ENCODE data around the gene TMEM91. TPM values are rescaled to one million over a fixed set of nuclear protein-coding genes. Genes with fewer than 3 reads are reported as not detected.

TMEM91 gene
- total RNA-seq, 2 experiments from 2014 or later: 11.4 to 13.0 TPM

- H3K27ac Mint-ChIP-seq: peak overlapping the region; percentile 100
- no peaks in the 10 kb centered on the region for H3K27me3 Mint-ChIP-seq
- H3K4me1 Mint-ChIP-seq: peaks cover 49% of the 10 kb centered on the region
- DNase-seq (peak; percentile 49), ATAC-seq (ENCODE audit: low read depth) (no peak)
- H3K4me3 Mint-ChIP-seq: peak overlapping the region; percentile 90
- POLR2A ChIA-PET: interaction anchor here (0.6 to 6.9 kb wide), 11 partner anchors 9 to 220 kb away, joined by 3 to 64 read pairs (median 4); partner anchors contain the start of genes B9D2, CCDC97 and CEACAM21
- peaks cover 12% of the 10 kb centered on the region for H3K36me3 Mint-ChIP-seq
- no peaks in the 10 kb centered on the region for H3K9me3 Mint-ChIP-seq
These were observed 20.5 kb upstream of the TMEM91 start for GRCh38 chr19:41355802-41356201.

- H3K4me1 Mint-ChIP-seq: peaks cover 47% of the 10 kb centered on the region
- DNase-seq: peak; percentile 54
- H3K9me3 Mint-ChIP-seq: no peaks in the 10 kb centered on the region
- H3K27me3 Mint-ChIP-seq: no peaks in the 10 kb centered on the region
- POLR2A ChIA-PET: interaction anchor here (0.6 to 6.9 kb wide), 10 partner anchors 8 to 409 kb away, joined by 3 to 64 read pairs (median 3); partner anchors contain the start of gene B9D2
- H3K27ac Mint-ChIP-seq: peak overlapping the region; percentile 100
- ATAC-seq (ENCODE audit: low read depth): peak; percentile 22
- peak overlapping the region; percentile 90 for H3K4me3 Mint-ChIP-seq
- H3K36me3 Mint-ChIP-seq: peaks cover 6% of the 10 kb centered on the region
These were observed 19.2 kb upstream of the TMEM91 start for GRCh38 chr19:41356984-41357739.

DNA sequence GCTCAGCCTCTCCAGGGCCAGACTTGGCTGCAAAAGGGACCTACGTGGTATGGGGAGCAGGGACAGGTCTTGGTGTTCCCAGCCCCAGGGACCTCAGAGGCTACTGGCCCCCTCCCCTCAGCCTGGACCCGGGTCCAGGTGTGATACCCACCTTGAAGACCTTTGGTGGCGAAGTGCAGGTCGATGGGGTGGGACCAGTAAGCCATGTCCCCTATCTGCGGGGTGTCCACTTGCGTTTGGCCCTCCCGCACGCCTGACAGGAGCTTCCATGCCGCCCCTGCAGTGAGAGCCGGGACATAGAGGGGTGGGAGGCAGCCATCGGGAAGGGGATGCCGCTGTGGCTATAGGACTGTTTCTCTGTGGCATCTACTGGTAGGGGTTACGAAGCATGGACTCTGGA is 18.6 kb upstream of the TMEM91 start:
- Mint-ChIP-seq H3K9me3 (no peaks in the 10 kb centered on the region), H3K27me3 (no peaks in the 10 kb centered on the region), H3K27ac (peak overlapping the region; percentile 100), H3K36me3 (peaks cover 10% of the 10 kb centered on the region), H3K4me3 (peak overlapping the region; percentile 90), H3K4me1 (peaks cover 52% of the 10 kb centered on the region)
- POLR2A ChIA-PET: interaction anchor here (0.9 to 2.6 kb wide), 8 partner anchors 8 to 174 kb away, joined by 3 to 8 read pairs (median 3); no protein-coding TSS in a partner anchor
- no peak for DNase-seq
- ATAC-seq (ENCODE audit: low read depth): no peak

DNA sequence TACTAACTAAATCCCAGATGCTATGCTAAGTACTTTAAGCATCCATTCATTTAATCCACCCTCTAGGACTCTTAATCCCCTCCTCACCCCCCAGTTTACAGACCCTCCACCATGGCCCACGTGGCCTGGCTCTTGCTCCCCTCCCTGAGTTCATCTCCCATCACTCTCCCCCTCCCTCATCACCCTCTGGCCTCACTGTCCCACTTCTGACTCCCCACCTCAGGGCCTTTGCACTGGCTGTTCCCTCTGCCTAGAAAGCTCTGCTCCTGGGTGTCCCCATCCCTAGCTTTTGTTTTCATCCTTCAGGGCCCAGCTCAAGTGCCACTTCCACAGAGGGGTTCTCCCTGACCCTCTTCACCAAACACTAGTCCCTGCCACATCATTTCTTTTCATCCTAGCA is 16.6 kb upstream of the TMEM91 start:
- Mint-ChIP-seq H3K9me3 (no peaks in the 10 kb centered on the region), H3K27ac (peak overlapping the region; percentile 58), H3K27me3 (no peaks in the 10 kb centered on the region), H3K4me1 (peaks cover 55% of the 10 kb centered on the region), H3K4me3 (no peak overlapping the region), H3K36me3 (peaks cover 8% of the 10 kb centered on the region)
- POLR2A ChIA-PET: interaction anchor here (0.6 to 1.0 kb wide), 2 partner anchors 24 to 155 kb away, joined by 3 read pairs; no protein-coding TSS in a partner anchor
- DNase-seq (no peak), ATAC-seq (ENCODE audit: low read depth) (no peak)

- peak overlapping the region; percentile 99 for H3K27ac Mint-ChIP-seq
- H3K36me3 Mint-ChIP-seq: peaks cover 11% of the 10 kb centered on the region
- H3K9me3 Mint-ChIP-seq: no peaks in the 10 kb centered on the region
- no peaks in the 10 kb centered on the region for H3K27me3 Mint-ChIP-seq
- H3K4me1 Mint-ChIP-seq: peaks cover 38% of the 10 kb centered on the region
- POLR2A ChIA-PET: interaction anchor here (0.8 to 4.4 kb wide), 4 partner anchors 9 to 77 kb away, joined by 3 to 64 read pairs (median 12); partner anchors contain the start of genes CCDC97, DMAC2 and TGFB1
- no peak for DNase-seq
- H3K4me3 Mint-ChIP-seq: peak overlapping the region; percentile 98
- no peak for ATAC-seq (ENCODE audit: low read depth)
These were observed 14.0 kb upstream of the TMEM91 start for GRCh38 chr19:41362143-41362847.

DNA sequence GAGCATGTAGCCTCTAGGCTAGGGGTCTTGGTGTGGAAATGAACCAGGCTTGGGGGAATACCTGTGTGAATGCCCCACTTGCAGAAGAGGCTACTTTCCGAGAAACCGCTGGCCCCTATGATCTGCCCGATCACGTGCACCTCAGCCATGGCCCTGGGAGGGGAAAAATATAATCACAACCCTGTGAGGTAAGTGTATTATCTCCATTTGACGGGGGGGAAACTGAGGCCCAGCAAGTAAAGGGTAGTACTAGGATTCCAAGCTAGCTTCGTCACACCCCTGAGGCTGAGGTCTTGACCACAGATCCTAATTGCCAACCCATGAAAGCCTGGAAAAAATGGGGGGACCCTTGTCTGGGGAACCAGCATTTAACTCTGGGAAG is 13.0 kb upstream of the TMEM91 start:
- POLR2A ChIA-PET: interaction anchor here (0.6 to 4.4 kb wide), 14 partner anchors 10 to 168 kb away, joined by 3 to 64 read pairs (median 5); partner anchors contain the start of genes CCDC97, DMAC2, HNRNPUL1 and TGFB1
- Mint-ChIP-seq H3K4me1 (peaks cover 28% of the 10 kb centered on the region), H3K9me3 (no peaks in the 10 kb centered on the region), H3K27me3 (no peaks in the 10 kb centered on the region), H3K36me3 (peaks cover 11% of the 10 kb centered on the region), H3K27ac (peak overlapping the region; percentile 99), H3K4me3 (peak overlapping the region; percentile 98)
- DNase-seq: no peak
- no peak for ATAC-seq (ENCODE audit: low read depth)

DNA sequence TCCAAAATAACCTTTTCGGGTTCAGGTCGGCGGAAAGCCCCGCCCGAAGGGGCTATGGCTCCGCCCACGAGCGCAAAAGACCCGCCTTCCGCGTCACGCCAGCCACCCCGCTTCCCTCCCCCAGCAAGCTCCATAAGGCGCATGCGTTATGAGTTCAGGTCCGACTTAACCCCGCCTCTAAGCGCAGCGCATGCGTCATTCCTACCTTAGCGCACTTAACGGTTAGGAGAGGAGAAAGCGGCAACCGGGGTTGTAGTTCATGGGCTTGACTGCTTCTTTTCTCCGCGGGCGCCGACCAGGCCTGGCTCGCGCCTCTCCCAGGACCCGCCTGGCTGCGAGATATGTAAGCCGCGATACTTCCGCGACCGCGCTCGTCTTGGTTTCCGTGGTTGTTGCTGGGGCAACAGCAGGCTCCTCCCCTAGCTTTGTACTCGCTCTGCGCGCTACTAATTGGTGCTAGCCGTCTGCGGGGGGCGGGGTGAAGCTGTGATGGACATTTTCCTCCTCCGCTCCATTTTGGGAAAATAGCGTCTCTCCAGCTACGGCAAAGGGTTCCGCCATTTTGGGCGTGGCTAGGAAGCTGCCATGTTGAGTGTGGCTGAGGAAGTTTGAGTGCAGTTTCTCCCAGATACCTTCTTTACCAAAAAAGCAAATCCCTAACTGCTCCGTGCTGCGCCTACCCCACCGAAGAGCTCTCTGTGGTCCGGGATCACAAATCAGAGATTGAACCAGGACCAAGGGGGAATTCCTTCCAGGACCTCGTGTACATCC is 12.4 kb upstream of the TMEM91 start, which contains the start of gene B9D2:
Gene B9D2 (minus strand): TSS at position 397 of the 771 bp plus-strand sequence. CDS start 630 bp downstream, outside the sequence.
- Mint-ChIP-seq H3K36me3 (peaks cover 11% of the 10 kb centered on the region), H3K4me3 (peak within 1 kb of the TSS; percentile 98), H3K4me1 (peaks cover 25% of the 10 kb centered on the region), H3K9me3 (no peaks in the 10 kb centered on the region), H3K27me3 (no peaks in the 10 kb centered on the region), H3K27ac (peak within 1 kb of the TSS; percentile 99)
- POLR2A ChIA-PET: interaction anchor here (0.6 to 4.4 kb wide), 17 partner anchors 10 to 185 kb away, joined by 3 to 64 read pairs (median 4); partner anchors contain the start of genes CCDC97, DMAC2, HNRNPUL1 and TGFB1
- DNase-seq (peak; percentile 96), ATAC-seq (ENCODE audit: low read depth) (peak; percentile 90)

DNA sequence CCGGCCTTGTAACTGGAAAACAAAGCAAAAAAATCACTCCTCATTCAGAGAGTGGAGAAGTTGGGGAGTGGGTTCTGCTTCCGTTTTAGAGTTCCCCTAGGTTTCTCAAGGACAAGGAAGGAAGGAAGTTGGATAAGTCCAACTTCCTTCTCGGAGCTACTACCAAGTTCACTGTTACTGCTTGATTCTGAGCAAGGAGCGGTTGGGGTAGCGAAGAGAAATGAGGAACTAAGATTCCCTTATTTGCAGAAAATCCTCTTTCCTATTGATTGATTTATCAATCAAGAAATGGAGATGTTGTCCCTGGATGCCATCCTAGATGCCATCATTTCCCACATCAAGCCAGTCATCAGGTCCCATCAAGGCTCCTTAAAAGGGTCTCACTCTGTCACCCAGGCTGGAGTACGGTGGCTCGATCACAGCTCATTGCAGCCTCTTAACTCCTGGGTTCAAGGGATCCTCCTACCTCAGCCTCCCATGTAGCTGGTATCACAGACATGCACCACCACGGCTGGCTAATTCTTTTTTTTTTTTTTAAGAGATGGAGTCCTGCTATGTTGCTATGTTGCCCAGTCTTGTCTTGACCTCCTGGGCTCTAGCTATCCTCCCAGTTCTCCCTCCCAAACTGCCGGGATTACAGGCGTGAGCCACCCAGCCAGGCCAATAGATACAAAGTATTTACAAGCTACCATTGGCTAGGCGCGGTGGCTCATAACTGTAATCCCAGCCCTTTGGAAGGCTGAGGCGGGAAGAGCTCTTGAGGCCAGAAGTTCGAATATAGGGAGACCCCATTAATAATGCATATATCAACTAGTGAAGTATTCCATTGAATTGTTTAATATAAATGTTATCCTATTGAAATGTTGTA is 11.6 kb upstream of the TMEM91 start:
- DNase-seq: no peak
- POLR2A ChIA-PET: interaction anchor here (0.7 to 4.4 kb wide), 13 partner anchors 11 to 184 kb away, joined by 3 to 64 read pairs (median 6); partner anchors contain the start of genes CCDC97, DMAC2, HNRNPUL1 and TGFB1
- Mint-ChIP-seq H3K27me3 (no peaks in the 10 kb centered on the region), H3K4me3 (peak overlapping the region; percentile 98), H3K9me3 (no peaks in the 10 kb centered on the region), H3K36me3 (peaks cover 10% of the 10 kb centered on the region), H3K4me1 (peaks cover 24% of the 10 kb centered on the region), H3K27ac (peak overlapping the region; percentile 99)
- ATAC-seq (ENCODE audit: low read depth): no peak

DNA sequence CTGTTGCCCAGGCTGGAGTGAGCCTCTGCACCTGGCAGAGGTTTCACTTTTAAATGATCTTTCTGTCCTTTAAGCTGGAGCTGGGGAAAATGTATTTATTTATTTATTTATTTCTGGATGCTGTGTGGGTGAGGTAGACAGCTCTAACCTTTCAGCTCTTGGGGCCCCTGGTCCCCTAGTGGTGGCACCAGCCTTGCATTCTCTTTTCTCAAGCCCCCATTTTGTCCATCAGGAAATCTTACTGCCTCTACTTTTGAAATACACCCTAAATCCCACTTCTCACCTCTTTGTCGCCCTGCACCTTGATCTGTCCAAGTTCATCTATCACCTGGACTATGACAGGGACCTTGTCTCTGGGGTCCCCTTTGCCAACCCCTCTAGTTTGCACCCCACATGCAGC is 10.2 kb upstream of the TMEM91 start:
- Mint-ChIP-seq H3K4me3 (no peak overlapping the region), H3K27me3 (no peaks in the 10 kb centered on the region), H3K36me3 (peaks cover 7% of the 10 kb centered on the region), H3K9me3 (no peaks in the 10 kb centered on the region), H3K4me1 (peaks cover 21% of the 10 kb centered on the region), H3K27ac (no peak overlapping the region)
- ATAC-seq (ENCODE audit: low read depth) (no peak), DNase-seq (no peak)
- POLR2A ChIA-PET: interaction anchor here (0.7 to 4.4 kb wide), 7 partner anchors 8 to 588 kb away, joined by 3 to 64 read pairs (median 3); partner anchors contain the start of gene TGFB1

- POLR2A ChIA-PET: interaction anchor here (0.8 to 0.9 kb wide), 2 partner anchors 9 to 11 kb away, joined by 3 read pairs; no protein-coding TSS in a partner anchor
- Mint-ChIP-seq H3K27ac (no peak overlapping the region), H3K36me3 (peaks cover 7% of the 10 kb centered on the region), H3K4me1 (peaks cover 18% of the 10 kb centered on the region), H3K27me3 (no peaks in the 10 kb centered on the region), H3K9me3 (no peaks in the 10 kb centered on the region), H3K4me3 (no peak overlapping the region)
- ATAC-seq (ENCODE audit: low read depth) (no peak), DNase-seq (no peak)
These were observed 8.5 kb upstream of the TMEM91 start for GRCh38 chr19:41367848-41368301.

GRCh38 chr19:41369769-41370168 is 6.6 kb upstream of the TMEM91 start:
- Mint-ChIP-seq H3K4me3 (no peak overlapping the region), H3K27ac (no peak overlapping the region), H3K4me1 (peaks cover 10% of the 10 kb centered on the region), H3K36me3 (peaks cover 7% of the 10 kb centered on the region), H3K27me3 (no peaks in the 10 kb centered on the region), H3K9me3 (no peaks in the 10 kb centered on the region)
- no peak for ATAC-seq (ENCODE audit: low read depth)
- POLR2A ChIA-PET: interaction anchor here (0.7 kb wide), 1 partner anchor 391 kb away, joined by 4 read pairs; no protein-coding TSS in a partner anchor
- no peak for DNase-seq
